Measurements from ENCODE around the gene KRTAP29-1.
"Not testable (repeated sequence)": the region's sequence is repeated elsewhere in the genome, so short reads cannot be mapped to it uniquely, and the experiment has no call there.

KRTAP29-1 gene, protein sequence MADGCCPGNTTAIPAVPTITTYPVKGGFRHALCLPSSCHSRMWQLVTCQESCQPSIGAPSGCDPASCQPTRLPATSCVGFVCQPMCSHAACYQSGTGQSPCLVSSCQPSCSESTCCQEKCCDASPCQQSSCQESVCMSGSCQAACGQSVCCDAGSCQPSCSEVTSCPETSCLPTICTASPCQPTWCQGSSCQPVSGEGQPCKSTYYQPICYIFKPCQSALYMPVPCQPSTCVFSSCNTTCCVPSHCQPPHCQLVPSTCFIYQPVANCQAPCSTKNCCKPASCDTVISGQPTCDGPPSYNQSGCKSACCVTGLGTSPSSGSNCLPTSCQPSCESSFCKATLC

DNA sequence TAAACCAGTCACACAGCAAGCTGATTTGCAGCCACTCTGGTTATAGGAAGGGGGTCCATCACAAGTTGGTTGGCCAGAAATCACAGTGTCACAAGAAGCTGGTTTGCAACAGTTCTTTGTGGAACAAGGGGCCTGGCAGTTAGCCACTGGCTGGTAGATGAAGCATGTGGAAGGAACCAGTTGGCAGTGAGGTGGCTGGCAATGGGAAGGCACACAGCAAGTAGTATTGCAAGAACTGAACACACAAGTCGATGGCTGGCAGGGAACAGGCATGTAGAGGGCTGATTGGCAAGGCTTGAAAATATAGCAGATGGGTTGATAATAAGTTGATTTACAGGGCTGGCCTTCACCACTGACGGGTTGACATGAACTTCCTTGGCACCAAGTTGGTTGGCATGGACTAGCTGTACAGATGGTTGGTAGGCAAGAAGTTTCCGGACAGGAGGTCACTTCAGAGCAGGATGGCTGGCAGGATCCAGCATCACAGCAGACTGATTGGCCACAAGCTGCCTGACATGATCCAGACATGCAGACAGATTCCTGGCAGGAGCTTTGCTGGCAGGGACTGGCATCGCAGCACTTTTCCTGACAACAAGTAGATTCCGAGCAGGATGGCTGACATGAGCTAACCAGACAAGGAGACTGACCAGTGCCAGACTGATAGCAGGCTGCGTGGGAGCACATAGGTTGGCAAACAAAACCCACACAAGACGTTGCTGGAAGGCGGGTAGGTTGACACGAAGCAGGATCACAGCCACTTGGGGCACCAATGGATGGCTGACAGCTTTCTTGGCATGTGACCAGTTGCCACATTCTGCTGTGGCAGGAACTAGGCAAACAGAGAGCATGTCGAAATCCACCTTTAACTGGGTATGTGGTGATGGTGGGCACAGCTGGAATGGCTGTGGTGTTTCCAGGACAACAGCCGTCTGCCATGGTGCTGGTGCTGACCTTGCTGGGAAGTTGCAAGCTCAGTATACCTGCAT lies at the start of gene KRTAP29-1:
Gene KRTAP29-1, minus strand, starts transcription at position 936 of the 986 bp plus-strand sequence. Its CDS starts 0 bp downstream, at position 936.
- no peak for DNase-seq (ENCODE audit: low spot score)

DNA sequence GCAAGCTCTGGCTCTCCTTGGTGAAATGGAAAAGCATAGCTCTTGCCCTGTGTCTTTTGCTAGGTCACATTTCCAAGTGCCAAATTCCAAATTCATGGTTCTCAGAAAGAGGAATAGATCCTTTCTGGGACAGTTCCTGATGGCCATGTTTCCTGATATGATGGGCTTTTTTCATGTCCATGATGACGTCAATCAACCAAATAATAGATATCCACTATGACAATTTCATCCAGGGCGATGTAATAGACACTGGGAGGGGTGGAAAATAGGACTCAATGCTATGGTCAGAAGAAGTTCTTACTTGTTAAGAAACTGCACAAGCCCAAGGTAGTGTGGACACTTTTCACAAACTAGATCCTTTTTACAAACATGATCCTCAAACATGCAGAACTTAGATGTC lies 48.5 kb upstream of the KRTAP29-1 start:
- no peak for DNase-seq (ENCODE audit: low spot score)

- not testable (repeated sequence) for DNase-seq (ENCODE audit: low spot score)
These were observed 47.8 kb upstream of the KRTAP29-1 start, which contains the start of gene KRT33A for GRCh38 chr17:41350381-41350878. KRT33A (minus strand) TSS chr17:41350828; CDS start chr17:41350767, 61 bp downstream.

DNA sequence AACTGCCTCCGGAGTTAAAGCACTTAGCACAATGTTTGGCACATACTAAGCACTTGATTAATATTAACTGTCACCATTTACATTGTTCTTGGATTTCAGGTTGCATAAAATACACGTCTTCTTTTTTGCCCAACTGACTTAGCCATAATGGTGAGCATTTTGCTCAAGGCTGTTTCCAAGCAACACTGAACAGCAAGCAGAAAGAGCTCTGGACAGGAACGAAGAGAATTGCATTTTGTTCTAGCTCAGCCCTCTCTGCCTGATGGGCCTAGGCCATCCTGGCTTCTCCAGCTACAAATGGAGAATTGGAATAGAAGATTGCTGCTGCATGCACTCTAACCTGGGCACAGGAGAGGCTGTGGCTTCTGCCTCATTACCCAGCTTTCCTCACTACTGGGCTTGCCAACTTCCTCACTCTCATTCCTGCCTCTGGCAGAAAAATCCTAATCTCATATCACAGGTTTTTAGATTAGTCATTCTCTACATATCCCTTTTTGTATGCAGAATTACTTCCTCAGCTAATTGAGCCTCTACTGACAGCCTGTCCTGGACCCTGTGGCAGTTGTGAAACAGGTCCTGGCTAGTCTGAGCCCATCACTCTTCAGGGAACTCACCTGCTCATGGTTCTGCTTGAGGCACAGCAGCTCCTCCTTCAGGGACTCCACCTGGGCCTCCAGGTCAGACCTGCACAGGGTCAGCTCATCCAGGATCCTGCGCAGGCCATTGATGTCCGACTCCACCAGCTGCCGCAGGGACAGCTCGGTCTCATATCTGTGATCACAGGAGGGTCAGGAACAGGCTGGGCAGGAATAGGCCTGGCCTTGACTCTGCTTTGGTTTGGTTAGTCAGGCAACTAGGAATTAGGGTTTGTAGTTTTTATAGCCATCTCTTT lies 45.5 kb upstream of the KRTAP29-1 start:
- no peak for DNase-seq (ENCODE audit: low spot score)

DNA sequence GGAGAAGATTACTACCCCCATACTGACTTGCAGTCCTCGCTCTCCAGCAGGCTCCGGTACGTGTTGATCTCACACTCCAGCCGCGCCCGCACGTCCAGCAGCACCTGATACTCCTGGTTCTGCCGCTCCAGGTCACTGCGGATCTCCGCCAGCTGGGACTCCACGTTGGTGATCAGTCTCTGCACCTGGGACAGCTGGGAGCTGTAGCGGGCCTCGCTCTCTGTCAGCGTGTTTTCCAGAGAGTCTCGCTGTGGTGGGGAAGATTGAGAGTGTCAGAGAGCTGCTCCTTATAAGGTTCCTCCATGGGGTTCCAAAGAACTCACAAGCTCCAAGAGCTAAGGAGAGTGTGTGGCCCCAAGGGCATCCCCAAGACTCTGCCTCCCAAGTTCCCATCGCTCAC lies 43.8 kb upstream of the KRTAP29-1 start:
- DNase-seq (ENCODE audit: low spot score): not testable (repeated sequence)

GRCh38 chr17:41345992-41346391 lies 43.3 kb upstream of the KRTAP29-1 start:
- DNase-seq (ENCODE audit: low spot score): no peak

- no peak for DNase-seq (ENCODE audit: low spot score)
These were observed 40.4 kb upstream of the KRTAP29-1 start for GRCh38 chr17:41343029-41343428.

DNA sequence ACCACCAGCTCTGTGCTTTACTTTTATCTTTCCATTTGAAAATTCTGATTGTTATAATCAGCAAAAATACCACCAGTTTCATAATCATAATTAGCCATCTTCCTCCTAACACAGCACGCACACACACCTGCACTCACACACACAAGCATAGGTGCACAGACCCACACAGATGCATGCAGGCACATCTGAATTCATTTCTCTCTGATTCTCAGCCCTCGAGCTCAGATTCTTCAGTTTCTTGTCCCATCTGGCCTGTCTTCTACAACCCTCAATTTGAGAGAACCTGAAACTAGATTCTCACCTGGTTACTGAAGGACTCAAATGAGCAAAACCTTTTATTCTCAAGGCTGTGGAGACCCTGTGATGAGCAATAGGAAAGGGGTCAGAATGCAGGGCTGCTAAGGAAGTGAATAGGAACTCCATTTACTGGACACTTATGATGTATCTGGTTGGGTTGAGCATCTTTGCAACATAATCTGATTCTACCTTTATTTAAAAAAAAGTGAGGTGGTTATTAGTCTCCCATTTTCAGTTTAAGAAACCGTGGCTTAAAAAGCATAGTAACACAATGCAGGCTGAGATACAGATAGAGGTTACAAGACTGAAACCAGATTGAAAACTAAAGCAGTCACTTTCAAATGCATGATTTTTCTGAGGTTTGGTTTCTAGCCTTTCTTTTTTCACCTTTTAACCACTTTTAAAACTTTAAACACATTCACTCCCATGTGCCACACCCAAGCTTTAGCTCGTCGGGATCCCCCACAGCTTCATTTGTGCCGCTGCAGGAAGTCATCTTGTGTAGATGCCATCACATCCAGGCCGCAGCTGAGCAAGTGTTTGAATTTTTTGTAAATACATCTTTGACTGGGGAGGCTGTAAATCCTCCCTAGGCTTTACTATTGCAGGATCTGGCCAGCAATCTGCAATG lies 38.5 kb upstream of the KRTAP29-1 start:
- no peak for DNase-seq (ENCODE audit: low spot score)

DNA sequence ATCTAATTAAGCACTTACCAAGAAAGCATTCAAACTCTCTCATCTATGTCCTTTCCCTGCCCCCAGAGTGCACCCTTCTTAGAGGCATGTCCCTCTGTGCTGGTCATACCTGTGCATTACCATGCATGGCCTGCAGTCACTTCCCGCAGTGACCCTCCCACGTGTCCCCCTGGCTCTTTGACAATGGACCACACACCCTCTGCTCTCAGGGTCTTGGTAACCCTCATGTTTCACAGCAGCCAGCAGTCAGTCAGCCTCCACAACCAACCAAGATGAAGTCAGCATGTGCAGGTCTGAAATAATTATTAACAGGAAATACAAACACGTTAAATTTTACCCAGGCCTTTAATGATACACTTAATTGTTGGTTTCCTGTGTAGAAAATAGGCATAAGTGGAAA lies 37.8 kb upstream of the KRTAP29-1 start:
- DNase-seq (ENCODE audit: low spot score): no peak

- DNase-seq (ENCODE audit: low spot score): no peak
These were observed 37.0 kb upstream of the KRTAP29-1 start for GRCh38 chr17:41339571-41340172.

DNA sequence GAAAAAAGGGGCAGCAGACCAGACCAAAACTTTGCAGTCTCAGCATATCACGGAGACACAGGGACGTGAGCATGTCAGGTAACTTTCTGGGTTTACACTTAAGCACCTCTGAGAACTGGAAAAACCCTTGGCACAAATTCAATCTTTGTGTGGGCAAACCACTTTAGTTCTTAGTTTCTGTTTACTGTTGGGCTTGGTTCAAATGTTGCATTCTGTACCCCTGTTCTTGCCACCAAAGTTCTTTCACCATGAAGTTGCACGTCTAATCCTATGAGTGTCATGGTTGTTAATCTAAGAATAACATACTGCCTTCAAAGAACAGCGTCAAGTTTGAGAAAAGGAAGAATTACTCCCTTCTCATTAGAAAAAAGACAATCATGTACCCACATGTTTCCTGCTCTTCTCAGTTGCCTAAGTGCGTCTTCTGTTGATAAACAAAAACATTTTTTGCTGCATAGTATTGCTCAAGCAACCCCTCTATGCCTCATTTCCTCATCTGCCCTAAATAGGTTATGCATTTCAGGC lies 36.4 kb upstream of the KRTAP29-1 start:
- DNase-seq (ENCODE audit: low spot score): no peak

DNA sequence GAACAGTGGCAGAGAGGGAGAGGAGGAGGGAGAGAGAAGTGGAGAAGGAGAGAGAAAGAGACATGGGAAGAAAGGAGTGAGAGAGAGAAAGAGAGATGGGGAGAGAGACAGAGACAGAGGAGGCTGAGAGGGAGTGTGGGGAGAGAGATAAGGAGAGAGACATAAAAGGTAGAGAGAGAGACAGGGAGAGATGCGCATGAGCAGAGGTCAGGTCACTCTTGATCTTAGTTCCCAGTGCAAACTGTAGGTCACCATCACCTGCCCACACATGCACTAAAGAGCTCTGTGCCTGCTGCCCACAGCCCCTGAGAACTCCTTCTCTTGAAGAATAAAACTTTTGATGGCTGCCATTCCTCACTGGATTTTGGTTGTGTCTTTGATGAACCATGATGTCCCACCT lies 33.1 kb upstream of the KRTAP29-1 start:
- DNase-seq (ENCODE audit: low spot score): no peak

DNA sequence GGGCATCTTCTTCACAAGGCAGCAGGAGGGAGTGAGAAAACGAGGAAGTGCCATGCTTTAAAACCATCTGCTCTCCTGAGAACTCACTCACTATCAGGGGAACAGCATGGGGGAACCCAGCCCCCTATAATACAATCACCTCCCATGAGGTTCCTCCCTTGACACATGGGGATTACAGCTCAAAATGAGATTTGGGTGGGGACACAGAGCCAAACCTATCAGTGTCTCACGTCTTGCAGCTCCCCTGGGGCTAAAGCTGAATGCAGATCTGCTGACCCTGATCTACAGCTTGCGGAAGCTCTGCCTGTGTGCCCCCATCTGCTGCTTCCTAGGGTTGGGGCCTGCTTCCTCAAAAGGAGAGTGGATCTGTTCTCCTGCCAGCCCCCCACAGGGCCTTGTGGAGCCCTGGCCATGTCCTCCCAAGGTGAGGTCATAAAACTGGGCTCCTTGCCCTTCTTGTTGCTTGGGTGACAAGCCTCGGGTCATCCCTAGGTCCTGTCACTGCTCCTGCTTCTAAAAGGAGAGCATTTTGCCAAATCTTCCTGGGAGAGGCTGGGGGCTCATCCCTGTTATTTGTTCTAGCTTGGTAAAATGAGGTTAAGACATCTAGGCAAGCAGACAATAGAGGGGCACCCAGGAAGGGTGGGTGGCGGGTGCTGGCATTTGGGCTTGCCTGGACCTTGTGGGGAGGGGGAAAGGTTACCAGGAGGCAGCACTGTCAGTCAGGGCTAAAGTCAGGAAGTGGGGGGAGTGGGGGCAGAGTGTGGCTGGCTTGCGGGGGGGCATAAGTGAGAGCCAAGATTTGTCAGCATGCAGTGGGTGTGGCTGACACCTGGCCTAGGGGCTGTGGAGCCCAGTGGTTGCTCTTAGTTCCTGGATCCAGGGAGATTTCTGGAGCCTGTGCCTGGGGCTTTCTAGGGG lies 32.0 kb upstream of the KRTAP29-1 start:
- no peak for DNase-seq (ENCODE audit: low spot score)

- DNase-seq (ENCODE audit: low spot score): no peak
These were observed 31.2 kb upstream of the KRTAP29-1 start for GRCh38 chr17:41333836-41334235.

- no peak for DNase-seq (ENCODE audit: low spot score)
These were observed 30.4 kb upstream of the KRTAP29-1 start for GRCh38 chr17:41333098-41333497.

- DNase-seq (ENCODE audit: low spot score): no peak
These were observed 29.6 kb upstream of the KRTAP29-1 start for GRCh38 chr17:41332239-41332638.

- no peak for DNase-seq (ENCODE audit: low spot score)
These were observed 29.0 kb upstream of the KRTAP29-1 start for GRCh38 chr17:41331606-41332005.

DNA sequence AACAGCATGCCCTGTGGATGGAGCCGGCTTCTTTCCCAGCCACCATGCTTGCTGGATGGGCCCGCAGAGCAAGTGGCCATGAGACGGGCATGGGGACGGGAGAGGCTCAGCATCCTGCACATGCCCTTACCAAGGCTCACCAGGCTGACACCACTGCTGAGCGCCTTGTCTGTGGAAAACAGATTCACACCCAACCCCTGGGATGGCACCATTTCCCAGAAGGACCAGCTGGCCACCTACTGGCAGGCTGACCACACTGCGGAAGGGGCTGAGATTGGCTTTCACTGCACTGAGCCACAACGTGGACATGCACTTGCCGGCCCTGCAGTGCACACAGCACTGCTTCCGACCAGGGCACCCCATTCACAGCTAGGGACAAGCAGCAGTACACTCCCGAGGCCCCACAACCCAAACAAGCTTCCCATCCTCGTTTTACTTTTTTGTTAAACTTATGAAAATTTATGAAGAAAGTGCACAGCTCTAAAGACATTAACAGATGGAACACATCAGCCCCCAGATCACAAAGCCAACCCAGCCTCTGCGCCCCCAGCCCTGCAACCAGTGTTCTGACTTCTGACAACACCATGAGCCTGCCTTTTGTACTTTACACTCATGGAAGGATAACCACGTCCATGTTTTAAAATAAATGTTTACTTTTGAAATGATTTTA lies 26.8 kb upstream of the KRTAP29-1 start:
- DNase-seq (ENCODE audit: low spot score): peak; percentile 78
